Natural killer cell (primary cell): ENCODE data around the gene CRYBG1. TPM values are rescaled to one million over a fixed set of nuclear protein-coding genes. Genes with fewer than 3 reads are reported as not detected.

ENCODE experiments used
- ATAC-seq, 3 donors: fragments of 150-1000 bp in 2 of 3; fragments of 200-7000 bp in 1 of 3; cut with Tn5 transposase; 1 replicate in 1 of 3; 2 replicates in 2 of 3; pipeline ENCODE4 v1.10.0; 2021; ENCODE audit warnings: mild to moderate bottlenecking in 2 of 3, moderate library complexity in 2 of 3
- DNase-seq, 2 donors: peaks; one replicate each; pipeline versions ENCODE4 v3.0.0 to v3.0.0-alpha.2; 2013 to 2021; ENCODE audit warnings: mixed read lengths in 1 of 2
- H3K27ac ChIP-seq: one replicate; pipeline ENCODE4 v1.5.1; 2013; ENCODE audit warnings: mild to moderate bottlenecking, low read length
- H3K27me3 ChIP-seq: one replicate; pipeline ENCODE4 v1.6.1; 2013; ENCODE audit warnings: low read length; ENCODE audit not compliant: control insufficient read depth, insufficient read depth
- H3K36me3 ChIP-seq: one replicate; pipeline ENCODE4 v1.6.1; 2013; ENCODE audit warnings: low read length; ENCODE audit not compliant: control insufficient read depth, insufficient read depth
- H3K4me1 ChIP-seq: one replicate; pipeline ENCODE4 v1.6.1; 2013; ENCODE audit warnings: low read length; ENCODE audit not compliant: control insufficient read depth, insufficient read depth
- H3K4me3 ChIP-seq: one replicate; pipeline ENCODE4 v1.5.1; 2013; ENCODE audit warnings: low read length
- H3K9me3 ChIP-seq: one replicate; pipeline ENCODE4 v1.6.1; 2013; ENCODE audit warnings: low read length; ENCODE audit not compliant: control insufficient read depth, insufficient read depth
- H3K27ac Mint-ChIP-seq, 2 donors: one replicate each; pipeline ENCODE4 v1.8.0; 2022; ENCODE audit warnings: mild to moderate bottlenecking in 2 of 2, mixed read lengths in 2 of 2, moderate library complexity in 1 of 2
- H3K27me3 Mint-ChIP-seq, 2 donors: one replicate each; pipeline ENCODE4 v1.8.0; 2022; ENCODE audit warnings: low read depth in 2 of 2, mixed read lengths in 2 of 2
- H3K36me3 Mint-ChIP-seq: one replicate; pipeline ENCODE4 v1.8.0; 2022; ENCODE audit warnings: mixed read lengths
- H3K4me1 Mint-ChIP-seq, 2 donors: one replicate each; pipeline ENCODE4 v1.8.0; 2022; ENCODE audit warnings: mixed read lengths in 2 of 2
- H3K4me3 Mint-ChIP-seq: one replicate; pipeline ENCODE4 v1.8.0; 2022; ENCODE audit warnings: mild to moderate bottlenecking, moderate library complexity, mixed read lengths
- H3K9me3 Mint-ChIP-seq, 2 donors: one replicate each; pipeline ENCODE4 v1.8.0; 2022; ENCODE audit warnings: mixed read lengths in 2 of 2
- CTCF ChIP-seq: fragments of 200-600 bp; IDR thresholded peaks from one replicate; pipeline ENCODE4 v1.8.0; 2022; ENCODE audit warnings: antibody characterized with exemption
- WGBS: methylation state at CpG from one replicate; pipeline ENCODE4 v1.1.7; 2013; ENCODE audit warnings: missing lambda C conversion rate; ENCODE audit not compliant: insufficient coverage; 5-methylcytosine and 5-hydroxymethylcytosine counted together
- intact Hi-C: fragments of 100-400 bp; cut with micrococcal nuclease; formaldehyde crosslinking; loops from one replicate; pipeline ENCODE4 v1.14.2; 2022
- total RNA-seq, 4 donors: library from RNA; stranded (reverse); fragments of 120-200 nt in 1 of 4; gene quantifications; one replicate each; pipeline versions ENCODE4 v1.2.3 to v1.2.4, GENCODE V29; 2013 to 2022

The CRYBG1 gene
- total RNA-seq, 3 donors from 2014 or later (not counting 1 experiment from before 2014, with no cell fraction given), result 16.3 to 21.8 (median 17.5) TPM

- Histone ChIP-seq H3K4me1 (no peaks in the 10 kb centered on the region), H3K27me3 (no peaks in the 10 kb centered on the region), H3K36me3 (no peaks in the 10 kb centered on the region), H3K9me3 (no peaks in the 10 kb centered on the region), H3K4me3 (no peak overlapping the region), H3K27ac (no peak overlapping the region)
- Mint-ChIP-seq H3K27ac (no peak overlapping the region), H3K4me3 (no peak overlapping the region), H3K36me3 (no peaks in the 10 kb centered on the region), H3K4me1 (no peaks in the 10 kb centered on the region), H3K9me3 (no peaks in the 10 kb centered on the region), H3K27me3 (no peaks in the 10 kb centered on the region)
- DNase-seq (no peak), ATAC-seq (no peak)
- 77% methylated on average over 3 of the region's 3 CpGs for WGBS
- intact Hi-C loops, result no loop called here
- TF ChIP-seq CTCF, result no peak
Measured at GRCh38 chr6:106614592-106615257, 254.2 kb downstream of the CRYBG1 start.

GRCh38 chr6:106617302-106617701 is 256.8 kb downstream of the CRYBG1 start:
- H3K36me3 Mint-ChIP-seq, result no peaks in the 10 kb centered on the region
- H3K4me1 Mint-ChIP-seq, result no peaks in the 10 kb centered on the region
- no peaks in the 10 kb centered on the region for H3K27me3 Mint-ChIP-seq
- H3K4me3 Mint-ChIP-seq, result no peak overlapping the region
- intact Hi-C loops, result no loop called here
- Histone ChIP-seq H3K4me1 (no peaks in the 10 kb centered on the region), H3K36me3 (peaks cover 8% of the 10 kb centered on the region), H3K4me3 (no peak overlapping the region), H3K27me3 (no peaks in the 10 kb centered on the region), H3K27ac (no peak overlapping the region), H3K9me3 (no peaks in the 10 kb centered on the region)
- ATAC-seq (no peak), DNase-seq (no peak)
- no peaks in the 10 kb centered on the region for H3K9me3 Mint-ChIP-seq
- no peak overlapping the region for H3K27ac Mint-ChIP-seq
- TF ChIP-seq CTCF, result no peak

- Histone ChIP-seq H3K27me3 (no peaks in the 10 kb centered on the region), H3K4me3 (no peak overlapping the region), H3K36me3 (peaks cover 8% of the 10 kb centered on the region), H3K27ac (no peak overlapping the region), H3K9me3 (no peaks in the 10 kb centered on the region), H3K4me1 (no peaks in the 10 kb centered on the region)
- DNase-seq (no peak), ATAC-seq (no peak)
- intact Hi-C loops, result no loop called here
- H3K9me3 Mint-ChIP-seq, result no peaks in the 10 kb centered on the region
- H3K36me3 Mint-ChIP-seq, result no peaks in the 10 kb centered on the region
- TF ChIP-seq CTCF, result no peak
- no CpG with 5 or more reads among the region's 1 CpG for WGBS
- no peaks in the 10 kb centered on the region for H3K27me3 Mint-ChIP-seq
- H3K4me3 Mint-ChIP-seq, result no peak overlapping the region
- H3K27ac Mint-ChIP-seq, result no peak overlapping the region
- no peaks in the 10 kb centered on the region for H3K4me1 Mint-ChIP-seq
Measured at GRCh38 chr6:106617857-106618256, 257.3 kb downstream of the CRYBG1 start.

- no peak for DNase-seq
- H3K27ac Mint-ChIP-seq, result no peak overlapping the region
- H3K36me3 Mint-ChIP-seq, result no peaks in the 10 kb centered on the region
- TF ChIP-seq CTCF, result no peak
- no peak overlapping the region for H3K4me3 Mint-ChIP-seq
- no peaks in the 10 kb centered on the region for H3K4me1 Mint-ChIP-seq
- H3K36me3 ChIP-seq, result peaks cover 8% of the 10 kb centered on the region
- no peaks in the 10 kb centered on the region for H3K9me3 ChIP-seq
- WGBS, result 72% methylated on average over 3 of the region's 3 CpGs
- no peaks in the 10 kb centered on the region for H3K4me1 ChIP-seq
- H3K27ac ChIP-seq, result no peak overlapping the region
- no peaks in the 10 kb centered on the region for H3K27me3 Mint-ChIP-seq
- no peak overlapping the region for H3K4me3 ChIP-seq
- intact Hi-C loops, result no loop called here
- no peaks in the 10 kb centered on the region for H3K27me3 ChIP-seq
- no peaks in the 10 kb centered on the region for H3K9me3 Mint-ChIP-seq
- ATAC-seq, result no peak
Measured at GRCh38 chr6:106618324-106618723, 257.8 kb downstream of the CRYBG1 start.
